Activated T-helper 2 cell treated with anti-CD3 and anti-CD28 coated beads, Interferon-gamma antibody, Interleukin-2, Interleukin-4, amounts not matched to agents 10 μg/mL and 5 μg/mL and 100 μg/mL, durations not matched to agents 14 hours and 24 hours and 36 hours (primary cell): ENCODE measurements around the gene GPC1. TPM values are rescaled to one million over a fixed set of nuclear protein-coding genes. Genes with fewer than 3 reads are reported as not detected.

ENCODE experiments used
- DNase-seq: peaks from one replicate; pipeline ENCODE4 v3.0.0; 2021; ENCODE audit warnings: low spot score
- H3K27ac Mint-ChIP-seq: one replicate; pipeline ENCODE4 v1.8.0; 2021; ENCODE audit warnings: mixed read lengths
- H3K27me3 Mint-ChIP-seq: one replicate; pipeline ENCODE4 v1.8.0; 2021; ENCODE audit warnings: low read depth, mixed read lengths
- H3K36me3 Mint-ChIP-seq: one replicate; pipeline ENCODE4 v1.8.0; 2021; ENCODE audit warnings: low read depth, mixed read lengths
- H3K4me1 Mint-ChIP-seq: one replicate; pipeline ENCODE4 v1.8.0; 2021; ENCODE audit warnings: low read depth, mixed read lengths
- H3K4me3 Mint-ChIP-seq: one replicate; pipeline ENCODE4 v1.8.0; 2021; ENCODE audit warnings: low read depth, mild to moderate bottlenecking, moderate library complexity, mixed read lengths
- H3K9me3 Mint-ChIP-seq: one replicate; pipeline ENCODE4 v1.8.0; 2021; ENCODE audit warnings: mixed read lengths
- intact Hi-C: fragments of 100-400 bp; cut with micrococcal nuclease; formaldehyde crosslinking; loops from one replicate; pipeline ENCODE4 v1.15.1; 2023
- total RNA-seq: library from RNA; stranded (reverse); gene quantifications from 2 replicates; pipeline ENCODE4 v1.2.3, GENCODE V29; 2022

Gene GPC1
- total RNA-seq, 1 donor from 2014 or later: 21.9 TPM

DNA sequence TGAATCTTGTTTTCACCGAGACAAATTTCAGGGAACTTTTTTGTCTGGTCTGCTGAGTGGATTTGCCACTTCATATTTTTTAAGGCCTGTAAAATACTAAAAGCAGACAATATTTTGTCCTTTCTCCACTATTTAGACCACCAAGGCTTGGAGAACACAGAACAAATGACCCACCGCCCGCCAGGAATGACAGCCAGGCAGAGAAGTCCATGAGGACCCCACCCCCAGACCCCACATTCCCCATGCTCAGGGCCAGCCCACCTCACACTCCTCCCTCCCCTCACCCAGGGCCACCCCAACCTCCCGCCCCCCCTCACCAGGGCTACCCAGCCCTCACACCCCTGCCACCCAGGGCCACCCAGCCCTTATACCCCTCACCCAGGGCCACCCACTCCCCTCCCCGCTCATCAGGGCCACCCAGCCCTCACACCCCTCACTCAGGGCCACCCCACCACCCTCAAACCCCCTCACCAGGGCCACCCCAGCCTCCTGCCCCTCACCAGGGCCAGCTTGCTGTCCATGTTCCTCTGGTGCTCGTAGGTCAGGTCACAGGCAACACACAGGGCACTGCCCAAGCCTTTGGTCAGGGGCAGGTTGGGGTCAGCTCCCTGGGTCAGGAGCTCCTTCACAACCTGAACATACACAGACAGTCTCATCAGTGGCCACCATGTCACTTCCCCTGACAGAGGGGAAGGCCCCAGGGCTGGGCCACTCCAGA, 71.8 kb downstream of the GPC1 start:
- H3K27me3 Mint-ChIP-seq: no peaks in the 10 kb centered on the region

DNA sequence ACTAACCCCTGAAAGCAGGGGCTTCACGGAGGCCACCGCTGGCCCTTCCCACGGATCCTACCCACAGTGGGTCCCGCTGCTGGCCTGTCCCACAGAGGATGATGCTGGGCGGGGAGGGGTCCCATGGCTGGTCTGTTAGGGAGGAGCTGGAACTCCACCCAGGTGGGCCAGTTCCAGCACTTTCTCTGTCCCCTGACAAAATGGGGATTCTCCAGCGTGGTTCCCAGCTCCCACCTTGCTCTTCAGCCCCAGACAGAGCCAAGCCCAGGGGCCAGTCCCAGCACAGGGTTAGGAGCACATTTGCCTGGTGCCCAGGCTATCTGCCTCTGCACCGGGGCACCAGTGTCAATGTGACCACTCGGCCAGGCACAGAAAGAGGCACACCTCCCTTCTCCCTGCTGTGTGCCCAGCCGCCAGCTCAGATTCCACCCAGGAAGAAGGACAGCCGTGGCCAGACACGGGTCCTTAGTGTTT, 72.4 kb downstream of the GPC1 start:
- intact Hi-C loops: no loop called here
- no peak overlapping the region for H3K27ac Mint-ChIP-seq

More for the DNA sequence above, 71.8 kb downstream of the GPC1 start:
- Mint-ChIP-seq H3K4me1 (no peaks in the 10 kb centered on the region), H3K4me3 (no peak overlapping the region), H3K36me3 (no peaks in the 10 kb centered on the region), H3K9me3 (no peaks in the 10 kb centered on the region), H3K27ac (no peak overlapping the region)
- intact Hi-C loops: no loop called here
- DNase-seq: no peak

GRCh38 chr2:240508832-240509545, 73.5 kb downstream of the GPC1 start:
- Mint-ChIP-seq H3K9me3 (no peaks in the 10 kb centered on the region), H3K27ac (no peak overlapping the region), H3K4me3 (no peak overlapping the region), H3K4me1 (peaks cover 7% of the 10 kb centered on the region), H3K36me3 (no peaks in the 10 kb centered on the region), H3K27me3 (no peaks in the 10 kb centered on the region)
- intact Hi-C loops: no loop called here
- DNase-seq: peak; percentile 2

More for the DNA sequence above, 72.4 kb downstream of the GPC1 start:
- Mint-ChIP-seq H3K27me3 (no peaks in the 10 kb centered on the region), H3K9me3 (no peaks in the 10 kb centered on the region), H3K4me3 (no peak overlapping the region), H3K36me3 (no peaks in the 10 kb centered on the region), H3K4me1 (no peaks in the 10 kb centered on the region)
- no peak for DNase-seq

GRCh38 chr2:240509667-240510512, 74.4 kb downstream of the GPC1 start:
- no peaks in the 10 kb centered on the region for H3K27me3 Mint-ChIP-seq
- no peaks in the 10 kb centered on the region for H3K9me3 Mint-ChIP-seq
- intact Hi-C loops: no loop called here
- no peak overlapping the region for H3K4me3 Mint-ChIP-seq
- DNase-seq: peak; percentile 6
- H3K4me1 Mint-ChIP-seq: peaks cover 11% of the 10 kb centered on the region
- no peaks in the 10 kb centered on the region for H3K36me3 Mint-ChIP-seq
- no peak overlapping the region for H3K27ac Mint-ChIP-seq

DNA sequence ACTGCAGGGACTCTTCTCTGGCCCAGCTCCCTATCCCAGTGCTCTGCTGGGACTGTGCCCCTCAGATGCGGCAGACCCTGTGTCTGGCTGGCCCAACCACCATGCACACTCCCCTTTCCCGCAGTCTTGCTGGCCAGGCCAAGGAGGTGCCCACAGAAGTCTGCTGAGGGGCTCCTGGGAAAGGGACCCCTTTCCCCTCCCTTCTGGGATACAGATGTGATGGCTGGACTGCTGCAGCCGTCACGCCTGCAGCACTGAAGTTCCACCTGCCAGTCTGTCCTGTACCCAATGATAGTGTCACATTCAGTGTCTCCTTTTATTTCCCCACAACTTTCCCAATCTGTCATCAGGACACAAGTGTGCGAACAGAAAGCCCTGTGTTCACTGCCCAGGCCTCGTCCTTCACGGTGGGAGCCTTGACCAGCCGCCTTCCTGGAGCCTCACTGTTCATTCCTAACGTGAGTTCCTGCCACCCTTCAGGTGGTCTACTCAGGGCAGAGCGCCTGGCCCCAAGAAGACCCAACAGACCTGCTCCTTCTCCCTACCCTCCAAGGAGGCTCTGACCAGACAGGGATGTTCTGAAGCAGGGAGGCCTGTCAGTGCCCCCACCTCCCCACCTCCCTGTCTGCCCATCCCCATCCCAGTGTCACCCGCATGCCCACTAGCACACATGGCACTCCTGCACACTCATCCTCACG, 75.2 kb downstream of the GPC1 start:
- intact Hi-C loops: no loop called here
- Mint-ChIP-seq H3K36me3 (no peaks in the 10 kb centered on the region), H3K27ac (no peak overlapping the region), H3K27me3 (no peaks in the 10 kb centered on the region), H3K4me3 (no peak overlapping the region), H3K4me1 (peaks cover 11% of the 10 kb centered on the region), H3K9me3 (no peaks in the 10 kb centered on the region)
- no peak for DNase-seq

- Mint-ChIP-seq H3K9me3 (no peaks in the 10 kb centered on the region), H3K4me3 (no peak overlapping the region), H3K27me3 (no peaks in the 10 kb centered on the region), H3K4me1 (peaks cover 11% of the 10 kb centered on the region), H3K36me3 (no peaks in the 10 kb centered on the region), H3K27ac (no peak overlapping the region)
- DNase-seq: peak; percentile 5
- intact Hi-C loops: no loop called here
Measured at GRCh38 chr2:240511351-240512108, 76.1 kb downstream of the GPC1 start.

DNA sequence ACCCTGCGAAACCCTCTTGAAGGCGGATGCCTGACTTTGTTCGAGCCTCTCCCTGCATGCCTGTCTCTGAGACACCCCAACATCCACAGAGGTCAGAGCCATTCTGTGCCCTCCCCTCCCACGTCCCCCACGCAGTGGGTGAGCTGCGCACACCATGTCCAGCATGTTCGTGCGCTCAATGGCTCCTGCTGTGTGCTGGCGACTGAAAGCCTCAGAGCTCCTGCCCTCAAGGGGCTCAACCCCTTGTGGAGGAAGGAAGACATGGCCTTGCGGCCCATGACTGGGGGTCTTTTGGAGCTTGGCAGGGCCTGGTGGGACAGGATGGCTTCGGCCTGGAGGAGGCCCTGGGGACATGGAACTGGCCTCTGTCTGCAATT, 76.6 kb downstream of the GPC1 start:
- no peaks in the 10 kb centered on the region for H3K9me3 Mint-ChIP-seq
- no peak overlapping the region for H3K27ac Mint-ChIP-seq
- H3K4me1 Mint-ChIP-seq: peaks cover 11% of the 10 kb centered on the region
- no peaks in the 10 kb centered on the region for H3K36me3 Mint-ChIP-seq
- no peaks in the 10 kb centered on the region for H3K27me3 Mint-ChIP-seq
- intact Hi-C loops: no loop called here
- DNase-seq: peak; percentile 3
- H3K4me3 Mint-ChIP-seq: no peak overlapping the region

DNA sequence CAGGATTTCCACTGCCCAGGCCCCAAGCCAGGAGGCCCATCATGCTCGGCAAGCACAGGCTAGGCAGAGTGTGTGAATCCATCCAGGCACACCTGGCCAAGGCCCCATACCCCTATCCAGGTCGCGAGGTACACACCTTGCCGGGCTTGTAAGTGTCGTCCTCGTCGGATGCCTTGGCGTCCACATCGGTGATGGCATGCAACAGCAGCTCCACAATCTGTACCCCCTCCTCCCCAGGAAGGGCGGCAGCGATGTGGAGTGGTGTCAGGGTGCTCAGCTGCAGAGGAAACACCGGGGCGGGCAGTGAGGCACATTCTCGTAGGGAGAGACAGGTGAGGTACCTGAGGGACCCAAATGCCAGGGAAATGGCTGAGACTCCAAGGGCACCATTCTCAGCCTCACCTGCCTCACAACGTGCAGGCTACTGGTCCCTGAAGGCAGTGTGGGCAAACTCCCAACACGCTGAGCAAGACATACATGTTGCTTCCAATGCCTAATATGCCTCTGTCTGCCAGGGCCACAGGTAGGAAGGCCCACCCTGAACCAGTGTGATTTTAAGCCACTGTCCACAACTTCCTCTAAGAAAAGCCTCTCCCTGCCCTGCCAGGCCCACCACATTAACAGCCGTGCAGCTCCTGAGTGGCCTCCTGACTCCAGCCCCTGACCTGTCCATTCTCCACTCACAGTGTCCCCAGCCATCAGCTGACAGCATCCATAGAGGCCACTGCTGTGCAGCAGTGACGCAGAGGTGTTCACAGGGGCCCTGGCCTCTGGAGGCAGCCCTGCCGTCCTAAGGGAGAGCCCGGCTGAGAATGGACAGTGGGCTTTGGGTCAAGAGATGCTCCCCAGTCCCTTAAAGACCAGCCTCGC, 77.4 kb downstream of the GPC1 start:
- Mint-ChIP-seq H3K36me3 (no peaks in the 10 kb centered on the region), H3K4me1 (peaks cover 11% of the 10 kb centered on the region), H3K9me3 (no peaks in the 10 kb centered on the region), H3K4me3 (no peak overlapping the region), H3K27me3 (no peaks in the 10 kb centered on the region), H3K27ac (no peak overlapping the region)
- intact Hi-C loops: no loop called here
- peak; percentile 7 for DNase-seq

DNA sequence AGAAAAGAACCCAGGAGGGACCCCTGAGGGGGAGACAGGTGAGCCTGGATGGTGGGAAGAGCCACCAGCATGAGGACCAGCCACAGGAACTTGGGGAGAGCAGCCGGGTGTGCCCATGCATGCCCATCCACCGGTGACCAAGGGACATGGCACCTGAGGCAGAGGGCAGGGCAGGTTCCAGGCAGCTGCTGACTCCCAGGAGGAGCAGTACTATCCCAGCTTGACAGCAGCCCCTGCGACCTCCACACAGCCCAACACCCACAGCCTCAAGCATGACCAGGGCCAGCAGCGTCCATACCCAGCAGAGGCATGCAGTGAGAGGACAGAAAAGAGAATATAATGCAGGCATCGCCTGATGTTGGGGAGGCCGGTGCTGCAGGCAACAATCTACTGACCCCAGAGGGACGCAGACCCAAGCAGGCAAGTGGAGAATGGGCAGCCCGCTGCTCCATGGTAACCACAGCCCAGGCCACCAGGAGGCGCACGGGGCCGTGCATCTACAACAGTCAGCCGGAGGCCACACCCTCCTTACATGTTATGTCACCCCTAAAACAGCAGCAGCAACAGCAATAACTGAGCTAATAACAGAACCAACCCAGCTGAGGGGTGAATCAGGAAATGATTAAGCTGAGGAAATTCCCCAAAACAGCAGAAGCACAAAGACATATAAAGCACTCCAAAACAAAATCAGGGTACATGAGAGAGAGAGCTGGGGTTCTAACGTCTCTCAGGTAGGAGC, 78.3 kb downstream of the GPC1 start:
- H3K27ac Mint-ChIP-seq: peak overlapping the region; percentile 43
- H3K4me1 Mint-ChIP-seq: peaks cover 11% of the 10 kb centered on the region
- DNase-seq: peak; percentile 74
- no peaks in the 10 kb centered on the region for H3K9me3 Mint-ChIP-seq
- intact Hi-C loops: loop anchor here (1.0 kb wide), 3 partner anchors 43 to 192 kb away; no protein-coding TSS in a partner anchor
- no peaks in the 10 kb centered on the region for H3K27me3 Mint-ChIP-seq
- peaks cover under 1% of the 10 kb centered on the region for H3K36me3 Mint-ChIP-seq
- H3K4me3 Mint-ChIP-seq: no peak overlapping the region

DNA sequence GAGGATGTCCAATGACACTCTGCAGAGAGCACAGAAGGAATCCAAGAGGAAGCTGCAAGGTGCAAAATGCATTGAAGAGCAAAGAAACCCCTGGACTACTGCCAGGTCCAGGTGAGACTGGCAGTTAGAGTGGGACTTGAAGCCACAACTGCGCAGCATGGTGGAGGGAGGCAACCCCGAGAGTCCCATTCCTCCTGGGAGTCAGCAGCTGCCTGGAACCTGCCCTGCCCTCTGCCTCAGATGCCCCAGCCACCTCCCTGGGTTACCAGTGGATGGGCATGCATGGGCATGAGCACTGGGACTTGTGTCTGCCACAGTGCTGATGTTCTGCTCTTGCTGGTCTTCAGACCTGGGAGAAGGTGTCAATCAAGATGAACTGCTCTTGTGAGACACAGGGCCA, 79.2 kb downstream of the GPC1 start:
- Mint-ChIP-seq H3K27me3 (no peaks in the 10 kb centered on the region), H3K27ac (no peak overlapping the region), H3K4me1 (peaks cover 11% of the 10 kb centered on the region), H3K9me3 (no peaks in the 10 kb centered on the region), H3K36me3 (peaks cover 5% of the 10 kb centered on the region), H3K4me3 (no peak overlapping the region)
- no peak for DNase-seq
- intact Hi-C loops: loop anchor here (1.0 kb wide), 3 partner anchors 42 to 191 kb away; no protein-coding TSS in a partner anchor

GRCh38 chr2:240517342-240517741, 81.9 kb downstream of the GPC1 start:
- no peak for DNase-seq
- Mint-ChIP-seq H3K27me3 (no peaks in the 10 kb centered on the region), H3K9me3 (peaks cover 3% of the 10 kb centered on the region), H3K36me3 (peaks cover 18% of the 10 kb centered on the region), H3K4me3 (no peak overlapping the region), H3K27ac (no peak overlapping the region), H3K4me1 (peaks cover 11% of the 10 kb centered on the region)
- intact Hi-C loops: no loop called here
